Activated naive CD8-positive, alpha-beta T cell treated with anti-CD3 and anti-CD28 coated beads for 36 hours (primary cell): ENCODE results near the gene FDXACB1. TPM values are rescaled to one million over a fixed set of nuclear protein-coding genes. Genes with fewer than 3 reads are reported as not detected.

Experiments used
- DNase-seq: peaks from one replicate; pipeline ENCODE4 v3.0.0; 2021
- H3K27ac Mint-ChIP-seq: one replicate; pipeline ENCODE4 v1.8.0; 2022; ENCODE audit warnings: mild to moderate bottlenecking, moderate library complexity, mixed read lengths
- H3K27me3 Mint-ChIP-seq: one replicate; pipeline ENCODE4 v1.8.0; 2022; ENCODE audit warnings: mild to moderate bottlenecking, mixed read lengths
- H3K36me3 Mint-ChIP-seq: one replicate; pipeline ENCODE4 v1.8.0; 2021; ENCODE audit warnings: mild to moderate bottlenecking, mixed read lengths
- H3K4me1 Mint-ChIP-seq: one replicate; pipeline ENCODE4 v1.8.0; 2021; ENCODE audit warnings: mixed read lengths
- H3K4me3 Mint-ChIP-seq: one replicate; pipeline ENCODE4 v1.8.0; 2022; ENCODE audit warnings: mild to moderate bottlenecking, moderate library complexity, mixed read lengths
- H3K9me3 Mint-ChIP-seq: one replicate; pipeline ENCODE4 v1.8.0; 2022; ENCODE audit warnings: mixed read lengths
- total RNA-seq, 2 experiments: library from RNA; stranded (reverse); gene quantifications; one replicate each; pipeline ENCODE4 v1.2.3, GENCODE V29; 2021

Gene FDXACB1
- total RNA-seq, 2 experiments from 2014 or later, result 8.8 to 9.9 TPM

- H3K27ac Mint-ChIP-seq, result no peak overlapping the region
- H3K4me1 Mint-ChIP-seq, result peaks cover 18% of the 10 kb centered on the region
- no peak for DNase-seq
- H3K27me3 Mint-ChIP-seq, result no peaks in the 10 kb centered on the region
- no peaks in the 10 kb centered on the region for H3K9me3 Mint-ChIP-seq
- peaks cover 18% of the 10 kb centered on the region for H3K36me3 Mint-ChIP-seq
- H3K4me3 Mint-ChIP-seq, result no peak overlapping the region
These were observed 38.8 kb downstream of the FDXACB1 start for GRCh38 chr11:111840143-111840542.

GRCh38 chr11:111838054-111838453, 40.9 kb downstream of the FDXACB1 start:
- Mint-ChIP-seq H3K36me3 (peaks cover 18% of the 10 kb centered on the region), H3K4me3 (no peak overlapping the region), H3K27me3 (no peaks in the 10 kb centered on the region), H3K4me1 (peaks cover 18% of the 10 kb centered on the region), H3K27ac (no peak overlapping the region), H3K9me3 (no peaks in the 10 kb centered on the region)
- DNase-seq, result no peak

GRCh38 chr11:111837366-111837891, 41.5 kb downstream of the FDXACB1 start:
- H3K9me3 Mint-ChIP-seq, result no peaks in the 10 kb centered on the region
- H3K4me1 Mint-ChIP-seq, result peaks cover 18% of the 10 kb centered on the region
- no peak for DNase-seq
- no peak overlapping the region for H3K4me3 Mint-ChIP-seq
- H3K27me3 Mint-ChIP-seq, result no peaks in the 10 kb centered on the region
- peaks cover 18% of the 10 kb centered on the region for H3K36me3 Mint-ChIP-seq
- H3K27ac Mint-ChIP-seq, result no peak overlapping the region

- peaks cover 18% of the 10 kb centered on the region for H3K4me1 Mint-ChIP-seq
- no peaks in the 10 kb centered on the region for H3K27me3 Mint-ChIP-seq
- peaks cover 18% of the 10 kb centered on the region for H3K36me3 Mint-ChIP-seq
- H3K27ac Mint-ChIP-seq, result peak overlapping the region; percentile 14
- no peak overlapping the region for H3K4me3 Mint-ChIP-seq
- no peaks in the 10 kb centered on the region for H3K9me3 Mint-ChIP-seq
- no peak for DNase-seq
These were observed 42.2 kb downstream of the FDXACB1 start for GRCh38 chr11:111836721-111837120.

GRCh38 chr11:111836162-111836561, 42.8 kb downstream of the FDXACB1 start:
- no peak for DNase-seq
- Mint-ChIP-seq H3K27ac (no peak overlapping the region), H3K27me3 (no peaks in the 10 kb centered on the region), H3K4me1 (peaks cover 14% of the 10 kb centered on the region), H3K9me3 (no peaks in the 10 kb centered on the region), H3K4me3 (no peak overlapping the region), H3K36me3 (peaks cover 18% of the 10 kb centered on the region)

- H3K9me3 Mint-ChIP-seq, result no peaks in the 10 kb centered on the region
- peaks cover 18% of the 10 kb centered on the region for H3K36me3 Mint-ChIP-seq
- peaks cover 12% of the 10 kb centered on the region for H3K4me1 Mint-ChIP-seq
- H3K27ac Mint-ChIP-seq, result no peak overlapping the region
- no peaks in the 10 kb centered on the region for H3K27me3 Mint-ChIP-seq
- H3K4me3 Mint-ChIP-seq, result no peak overlapping the region
- no peak for DNase-seq
These were observed 43.3 kb downstream of the FDXACB1 start for GRCh38 chr11:111835665-111836064.

GRCh38 chr11:111834432-111835163, 44.4 kb downstream of the FDXACB1 start:
- peaks cover 21% of the 10 kb centered on the region for H3K36me3 Mint-ChIP-seq
- H3K27ac Mint-ChIP-seq, result no peak overlapping the region
- H3K4me3 Mint-ChIP-seq, result no peak overlapping the region
- DNase-seq, result no peak
- H3K4me1 Mint-ChIP-seq, result peaks cover 19% of the 10 kb centered on the region
- H3K27me3 Mint-ChIP-seq, result no peaks in the 10 kb centered on the region
- H3K9me3 Mint-ChIP-seq, result no peaks in the 10 kb centered on the region

GRCh38 chr11:111833524-111833923, 45.4 kb downstream of the FDXACB1 start:
- Mint-ChIP-seq H3K36me3 (peaks cover 25% of the 10 kb centered on the region), H3K4me3 (no peak overlapping the region), H3K4me1 (peaks cover 30% of the 10 kb centered on the region), H3K27ac (no peak overlapping the region), H3K9me3 (no peaks in the 10 kb centered on the region), H3K27me3 (no peaks in the 10 kb centered on the region)
- DNase-seq, result no peak

- Mint-ChIP-seq H3K36me3 (peaks cover 14% of the 10 kb centered on the region), H3K4me1 (peaks cover 23% of the 10 kb centered on the region), H3K4me3 (no peak overlapping the region), H3K27me3 (no peaks in the 10 kb centered on the region), H3K27ac (peak overlapping the region; percentile 27), H3K9me3 (no peaks in the 10 kb centered on the region)
- DNase-seq, result no peak
These were observed 49.6 kb downstream of the FDXACB1 start for GRCh38 chr11:111829185-111829968.

- H3K4me3 Mint-ChIP-seq, result no peak overlapping the region
- no peaks in the 10 kb centered on the region for H3K9me3 Mint-ChIP-seq
- H3K4me1 Mint-ChIP-seq, result peaks cover 23% of the 10 kb centered on the region
- peaks cover 14% of the 10 kb centered on the region for H3K36me3 Mint-ChIP-seq
- H3K27me3 Mint-ChIP-seq, result no peaks in the 10 kb centered on the region
- no peak for DNase-seq
- H3K27ac Mint-ChIP-seq, result no peak overlapping the region
These were observed 52.5 kb downstream of the FDXACB1 start for GRCh38 chr11:111826322-111826950.

Other genes with a start within 250 kb of the FDXACB1 start
- 10 to 100 TPM; 53.0 to 57.6 TPM for gene PPP2R1B, start 112.8 kb downstream of the FDXACB1 start, total RNA-seq
- gene ALG9, start 7.6 kb downstream of the FDXACB1 start, total RNA-seq, result 10 to 100 TPM; 36.4 to 36.8 TPM
- gene CFAP68, start 376 bp upstream of the FDXACB1 start, total RNA-seq, result 10 to 100 TPM; 45.8 to 47.0 TPM
- gene CRYAB, start 32.6 kb upstream of the FDXACB1 start, total RNA-seq, result not detected
- gene HSPB2, start 33.6 kb upstream of the FDXACB1 start, total RNA-seq, result not detected
- not detected for gene C11orf52, start 39.7 kb upstream of the FDXACB1 start, total RNA-seq
- gene DIXDC1, start 58.2 kb upstream of the FDXACB1 start, total RNA-seq, result 1 to 10 TPM; 5.6 to 7.3 TPM
- gene DLAT, start 146.2 kb upstream of the FDXACB1 start, total RNA-seq, result 10 to 100 TPM; 71.7 to 76.2 TPM
- gene PIH1D2, start 194.9 kb upstream of the FDXACB1 start, total RNA-seq, result under 1 TPM; 0.32 to 0.82 TPM
- 10 to 100 TPM; 28.5 to 31.7 TPM for gene NKAPD1, start 195.1 kb upstream of the FDXACB1 start, total RNA-seq
- 10 to 100 TPM; 75.5 to 80.0 TPM for gene TIMM8B, start 207.6 kb upstream of the FDXACB1 start, total RNA-seq
- 100 to 1,000 TPM; 118 to 128 TPM for gene SDHD, start 207.7 kb upstream of the FDXACB1 start, total RNA-seq